Gastrocnemius medialis (tissue), 4 donors: ENCODE data around the gene OTOF. TPM values are rescaled to one million over a fixed set of nuclear protein-coding genes. Genes with fewer than 3 reads are reported as not detected.

Experiments used
- ATAC-seq, 2 donors: fragments of 150-250 bp; one replicate each; pipeline ENCODE4 v1.9.1; 2016
- DNase-seq, 2 donors: peaks; one replicate each; pipeline ENCODE4 v3.0.0-alpha.2; 2019
- H3K27ac ChIP-seq, 4 donors: fragments of 200-600 bp; sonication (generic); 1 replicate in 1 of 4; 2 replicates in 3 of 4; pipeline ENCODE4 v1.5.1; 2016 to 2018; ENCODE audit warnings: mild to moderate bottlenecking in 2 of 4, moderate library complexity in 1 of 4
- H3K27me3 ChIP-seq, 3 donors: fragments of 200-600 bp; sonication (generic) in 2 of 3; 1 replicate in 1 of 3; 2 replicates in 2 of 3; pipeline versions ENCODE4 v1.5.1 to v1.6.0; 2016 to 2019; ENCODE audit warnings: mild to moderate bottlenecking in 1 of 3, moderate library complexity in 1 of 3
- H3K36me3 ChIP-seq, 2 donors: fragments of 200-600 bp; sonication (generic) in 1 of 2; one replicate each; pipeline ENCODE4 v1.5.1; 2017 to 2018
- H3K4me1 ChIP-seq, 2 donors: fragments of 200-600 bp; sonication (generic) in 1 of 2; one replicate each; pipeline ENCODE4 v1.5.1; 2016 to 2017; ENCODE audit warnings: mild to moderate bottlenecking in 2 of 2
- H3K4me3 ChIP-seq, 4 donors: fragments of 200-600 bp; sonication (generic) in 3 of 4; 1 replicate in 1 of 4; 2 replicates in 3 of 4; pipeline ENCODE4 v1.5.1; 2016 to 2019; ENCODE audit warnings: mild to moderate bottlenecking in 2 of 4
- H3K9me3 ChIP-seq, 3 donors: fragments of 200-600 bp; sonication (generic) in 2 of 3; 1 replicate in 1 of 3; 2 replicates in 2 of 3; pipeline ENCODE4 v1.5.1; 2016 to 2019
- POLR2A ChIP-seq, 2 donors: fragments of 450-650 bp; IDR thresholded peaks; one replicate each; pipeline ENCODE4 v1.6.1; 2017; ENCODE audit warnings: antibody characterized with exemption in 2 of 2, mild to moderate bottlenecking in 2 of 2, moderate library complexity in 2 of 2
- in situ Hi-C, 4 donors: fragments of 200-750 bp; cut with MboI; loops; one replicate each; pipeline versions ENCODE4 v1.15.0 to v1.8.0; 2017; ENCODE audit warnings: low sequenced_read_pairs in 4 of 4
- intact Hi-C: fragments of 100-400 bp; cut with DNase I; formaldehyde crosslinking; loops from one replicate; pipeline ENCODE4 v1.15.1; 2023; ENCODE audit warnings: low total_unique reads
- total RNA-seq, 4 donors: library from RNA; depleted of rRNA; stranded (reverse); fragments of >200 nt; gene quantifications; one replicate each; pipeline versions ENCODE4 v1.1.0 to v1.2.3, GENCODE V29; 2016
- TF ChIP-seq, protein P1 (sequence below), 5 experiments: fragments of 450-650 bp in 3 of 5; fragments of 200-600 bp in 2 of 5; sonication (generic) in 2 of 5; IDR thresholded peaks in 4 of 5; conservative IDR thresholded peaks in 1 of 5; 1 replicate in 4 of 5; 2 replicates in 1 of 5; pipeline ENCODE4 v1.5.1; 2016 to 2019; ENCODE audit warnings: antibody characterized with exemption in 5 of 5, mild to moderate bottlenecking in 3 of 5, moderate library complexity in 3 of 5

OTOF gene
- total RNA-seq, 4 donors from 2014 or later, result 0.09 to 0.46 TPM; not detected in 2

DNA sequence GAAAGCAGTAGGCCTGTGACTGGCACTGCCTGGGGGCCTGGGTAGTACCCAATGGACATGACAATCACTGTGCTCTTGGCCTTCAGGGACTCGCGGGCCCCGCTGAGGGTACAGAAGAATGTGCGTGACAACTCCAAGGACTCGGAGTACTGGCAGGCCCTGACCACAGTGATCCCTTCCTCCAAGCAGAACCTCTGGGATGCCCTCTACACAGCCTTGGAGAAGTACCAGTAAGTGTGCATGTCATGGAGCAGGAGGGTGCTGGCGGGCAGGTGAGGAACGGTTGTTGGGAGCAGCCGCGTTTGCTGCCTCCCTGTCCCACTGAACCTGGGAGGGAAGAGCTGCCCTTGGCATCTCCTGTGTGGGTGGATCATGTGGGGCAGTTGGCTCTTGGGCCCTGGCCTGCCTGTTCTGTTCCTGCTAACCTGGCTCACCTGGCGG lies 23.3 kb downstream of the OTOF start:
- in situ Hi-C loops (no loop called here), intact Hi-C loops (no loop called here)
- H3K4me3 ChIP-seq, result no peak overlapping the region
- H3K27ac ChIP-seq, result no peak overlapping the region
- TF ChIP-seq, protein P1, sequence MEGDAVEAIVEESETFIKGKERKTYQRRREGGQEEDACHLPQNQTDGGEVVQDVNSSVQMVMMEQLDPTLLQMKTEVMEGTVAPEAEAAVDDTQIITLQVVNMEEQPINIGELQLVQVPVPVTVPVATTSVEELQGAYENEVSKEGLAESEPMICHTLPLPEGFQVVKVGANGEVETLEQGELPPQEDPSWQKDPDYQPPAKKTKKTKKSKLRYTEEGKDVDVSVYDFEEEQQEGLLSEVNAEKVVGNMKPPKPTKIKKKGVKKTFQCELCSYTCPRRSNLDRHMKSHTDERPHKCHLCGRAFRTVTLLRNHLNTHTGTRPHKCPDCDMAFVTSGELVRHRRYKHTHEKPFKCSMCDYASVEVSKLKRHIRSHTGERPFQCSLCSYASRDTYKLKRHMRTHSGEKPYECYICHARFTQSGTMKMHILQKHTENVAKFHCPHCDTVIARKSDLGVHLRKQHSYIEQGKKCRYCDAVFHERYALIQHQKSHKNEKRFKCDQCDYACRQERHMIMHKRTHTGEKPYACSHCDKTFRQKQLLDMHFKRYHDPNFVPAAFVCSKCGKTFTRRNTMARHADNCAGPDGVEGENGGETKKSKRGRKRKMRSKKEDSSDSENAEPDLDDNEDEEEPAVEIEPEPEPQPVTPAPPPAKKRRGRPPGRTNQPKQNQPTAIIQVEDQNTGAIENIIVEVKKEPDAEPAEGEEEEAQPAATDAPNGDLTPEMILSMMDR (IDR thresholded peaks at IDR 0.05 in 4 of 5, conservative IDR thresholded peaks at IDR 0.05 in 1 of 5), result no peak
- no peak for TF ChIP-seq POLR2A (IDR thresholded peaks at IDR 0.05)
- no peaks in the 10 kb centered on the region for H3K27me3 ChIP-seq
- H3K4me1 ChIP-seq, result no peaks in the 10 kb centered on the region
- H3K9me3 ChIP-seq, result no peaks in the 10 kb centered on the region
- DNase-seq (no peak), ATAC-seq (no peak)
- no peaks in the 10 kb centered on the region for H3K36me3 ChIP-seq

DNA sequence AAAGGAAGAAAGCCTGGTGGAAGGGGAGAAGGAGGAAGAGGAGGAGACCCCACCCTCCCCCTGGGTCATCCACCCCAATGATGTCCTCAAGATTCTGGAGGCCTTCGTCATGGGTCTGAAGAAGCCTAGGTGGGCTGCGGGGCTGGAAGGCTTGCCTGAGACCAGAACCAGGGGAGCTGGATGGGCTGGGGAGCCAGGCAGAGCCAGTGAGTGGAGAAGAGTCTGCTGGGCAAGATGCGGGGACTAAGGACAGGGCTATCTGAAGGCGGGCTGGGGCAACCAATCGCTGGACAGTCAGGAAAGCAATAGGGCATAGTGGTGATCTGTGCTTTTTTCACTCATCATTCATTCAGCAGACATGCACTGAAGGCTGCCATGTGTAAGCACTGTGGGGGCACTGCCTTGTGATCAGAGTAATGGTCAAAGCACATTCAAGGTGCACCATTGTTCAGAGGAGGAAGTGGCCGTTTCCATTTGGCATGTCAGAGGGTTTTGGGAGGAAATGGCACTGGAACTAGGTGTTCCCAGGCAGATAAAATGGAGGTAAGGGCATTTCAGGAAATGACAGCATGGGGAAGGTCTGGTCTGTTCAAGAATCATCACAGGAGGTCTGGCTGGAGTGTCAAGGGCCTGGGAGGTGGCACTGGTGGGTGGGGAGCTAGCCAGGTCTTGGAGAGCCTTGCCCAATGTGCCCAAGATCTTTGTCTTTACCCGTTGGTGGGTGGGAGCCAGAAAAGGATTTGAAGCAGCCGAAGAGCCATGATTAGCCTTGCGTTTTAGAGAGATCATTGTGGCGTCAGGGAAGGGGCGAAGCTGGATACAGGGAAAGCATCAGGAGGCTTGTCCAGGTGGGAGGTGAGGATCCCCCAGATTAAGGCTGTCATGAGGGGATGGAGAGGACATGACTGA lies 24.2 kb downstream of the OTOF start:
- intact Hi-C loops, result no loop called here
- Histone ChIP-seq H3K27ac (no peak overlapping the region), H3K4me1 (no peaks in the 10 kb centered on the region), H3K9me3 (no peaks in the 10 kb centered on the region), H3K27me3 (no peaks in the 10 kb centered on the region), H3K4me3 (no peak overlapping the region), H3K36me3 (no peaks in the 10 kb centered on the region)
- in situ Hi-C loops, result no loop called here
- no peak for TF ChIP-seq POLR2A (IDR thresholded peaks at IDR 0.05)
- TF ChIP-seq, protein P1 (IDR thresholded peaks at IDR 0.05 in 4 of 5, conservative IDR thresholded peaks at IDR 0.05 in 1 of 5), result no peak
- DNase-seq (no peak), ATAC-seq (peak in 1 of 2 donors; percentile 27)

DNA sequence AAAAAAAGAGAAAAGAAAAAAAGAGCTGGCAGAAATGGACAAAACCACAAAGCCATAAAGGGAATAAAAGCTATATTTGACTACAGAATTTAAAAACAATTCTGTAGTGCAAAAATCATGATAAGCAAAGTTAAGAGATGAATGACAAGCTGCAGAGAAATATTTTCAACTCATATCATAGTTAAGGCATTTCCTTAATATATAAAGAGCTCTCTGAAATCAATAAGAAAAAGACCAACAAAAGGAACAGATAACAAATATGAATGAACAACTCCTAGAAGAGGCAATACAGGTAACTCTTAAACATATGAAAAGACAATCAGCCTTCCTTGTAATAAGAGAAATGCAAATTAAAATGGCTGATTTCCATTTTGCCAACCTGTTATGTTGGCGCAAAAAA lies 26.2 kb downstream of the OTOF start:
- no peak for DNase-seq
- no peak for ATAC-seq
- TF ChIP-seq, protein P1 (IDR thresholded peaks at IDR 0.05 in 4 of 5, conservative IDR thresholded peaks at IDR 0.05 in 1 of 5), result no peak
- TF ChIP-seq POLR2A (IDR thresholded peaks at IDR 0.05), result no peak
- H3K4me1 ChIP-seq, result no peaks in the 10 kb centered on the region
- H3K36me3 ChIP-seq, result no peaks in the 10 kb centered on the region
- H3K27ac ChIP-seq, result no peak overlapping the region
- intact Hi-C loops (no loop called here), in situ Hi-C loops (no loop called here)
- H3K27me3 ChIP-seq, result no peaks in the 10 kb centered on the region
- no peak overlapping the region for H3K4me3 ChIP-seq
- H3K9me3 ChIP-seq, result no peaks in the 10 kb centered on the region

DNA sequence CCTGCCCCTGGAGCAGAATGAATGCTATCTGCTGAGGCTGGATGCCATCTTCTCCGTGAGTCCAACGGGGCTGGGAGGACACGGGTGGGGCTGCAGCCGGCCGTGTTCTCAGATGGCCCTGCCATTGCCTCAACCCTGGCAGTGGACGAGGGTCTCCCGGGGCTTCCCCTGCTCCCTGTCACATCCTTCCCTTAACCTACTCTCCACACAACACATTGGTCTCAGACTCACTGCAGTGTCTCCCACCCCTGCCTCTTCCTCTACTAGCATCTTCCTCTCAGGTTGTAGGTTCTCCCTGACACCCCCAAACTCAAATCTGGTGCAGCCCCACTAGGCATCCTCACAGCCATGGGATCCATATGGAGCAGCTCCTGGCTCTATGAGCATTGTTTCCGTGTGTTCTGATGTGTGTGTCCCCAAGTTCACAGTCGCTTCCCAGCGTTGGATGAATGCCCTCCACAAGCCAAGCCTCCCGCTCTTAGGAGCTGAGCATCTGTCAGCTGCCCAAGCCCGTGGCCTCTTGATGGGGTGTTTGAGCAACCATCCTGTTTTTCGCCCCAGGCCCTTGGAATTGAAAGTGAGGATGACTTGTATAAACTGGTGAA lies 27.8 kb downstream of the OTOF start:
- DNase-seq (no peak), ATAC-seq (no peak)
- Histone ChIP-seq H3K4me3 (no peak overlapping the region), H3K36me3 (no peaks in the 10 kb centered on the region), H3K9me3 (no peaks in the 10 kb centered on the region), H3K27ac (no peak overlapping the region), H3K27me3 (no peaks in the 10 kb centered on the region), H3K4me1 (no peaks in the 10 kb centered on the region)
- no peak for TF ChIP-seq POLR2A (IDR thresholded peaks at IDR 0.05)
- TF ChIP-seq, protein P1 (IDR thresholded peaks at IDR 0.05 in 4 of 5, conservative IDR thresholded peaks at IDR 0.05 in 1 of 5), result no peak
- in situ Hi-C loops, result no loop called here
- intact Hi-C loops, result no loop called here
